HUES64 (cell line): ENCODE data around the gene NPR1.
"Not testable (repeated sequence)": the region's sequence is repeated elsewhere in the genome, so short reads cannot be mapped to it uniquely, and the experiment has no call there.

ENCODE experiments used
- H3K27ac ChIP-seq: 2 replicates; pipeline ENCODE4 v1.7.0; 2013; ENCODE audit warnings: low read depth, low read length, inconsistent platforms
- H3K27me3 ChIP-seq: 2 replicates; pipeline ENCODE4 v1.6.1; 2013; ENCODE audit warnings: mild to moderate bottlenecking, low read length; ENCODE audit not compliant: insufficient read depth
- H3K36me3 ChIP-seq: 2 replicates; pipeline ENCODE4 v1.6.1; 2013; ENCODE audit warnings: mild to moderate bottlenecking, low read length; ENCODE audit not compliant: insufficient read depth
- H3K4me1 ChIP-seq: 2 replicates; pipeline ENCODE4 v1.6.1; 2013; ENCODE audit warnings: mild to moderate bottlenecking, low read length, moderate library complexity; ENCODE audit not compliant: insufficient read depth
- H3K4me3 ChIP-seq: 2 replicates; pipeline ENCODE4 v1.5.1; 2013; ENCODE audit warnings: mild to moderate bottlenecking, low read length, moderate library complexity
- H3K9ac ChIP-seq: 2 replicates; pipeline ENCODE4 v1.6.1; 2013; ENCODE audit warnings: mild to moderate bottlenecking, low read depth, low read length
- H3K9me3 ChIP-seq: 2 replicates; pipeline ENCODE4 v1.6.1; 2013; ENCODE audit warnings: low read depth, low read length; ENCODE audit not compliant: insufficient read depth
- WGBS: fragments of 150-250, 120-280 bp; methylation state at CpG from one replicate; pipeline ENCODE4 v1.1.7; 2013; ENCODE audit warnings: missing lambda C conversion rate; 5-methylcytosine and 5-hydroxymethylcytosine counted together

Gene NPR1

DNA sequence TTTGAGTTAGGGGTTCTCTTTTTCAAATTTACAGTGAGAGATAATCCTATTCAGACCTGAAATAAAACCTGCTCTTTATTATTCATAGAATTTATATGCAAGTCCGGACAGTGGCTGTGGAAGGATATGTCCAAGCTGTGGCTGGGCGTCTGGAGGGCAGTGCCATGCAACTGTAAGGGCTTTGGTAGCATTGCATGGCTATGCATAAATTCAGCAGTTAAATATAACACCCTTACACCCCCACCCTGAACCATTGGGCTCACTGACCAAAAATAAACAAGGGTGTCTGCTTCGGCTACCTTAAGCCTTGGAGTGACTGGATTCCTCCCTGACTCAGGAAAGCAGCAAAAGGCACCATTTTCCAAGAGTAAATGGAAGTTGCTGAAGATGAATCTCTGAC lies 39.2 kb upstream of the NPR1 start:
- Histone ChIP-seq H3K9me3 (no peaks in the 10 kb centered on the region), H3K36me3 (peaks cover 93% of the 10 kb centered on the region), H3K4me3 (no peak overlapping the region), H3K27me3 (no peaks in the 10 kb centered on the region), H3K27ac (no peak overlapping the region), H3K9ac (no peak overlapping the region), H3K4me1 (no peaks in the 10 kb centered on the region)
- 96% methylated on average over 3 of the region's 3 CpGs for WGBS

DNA sequence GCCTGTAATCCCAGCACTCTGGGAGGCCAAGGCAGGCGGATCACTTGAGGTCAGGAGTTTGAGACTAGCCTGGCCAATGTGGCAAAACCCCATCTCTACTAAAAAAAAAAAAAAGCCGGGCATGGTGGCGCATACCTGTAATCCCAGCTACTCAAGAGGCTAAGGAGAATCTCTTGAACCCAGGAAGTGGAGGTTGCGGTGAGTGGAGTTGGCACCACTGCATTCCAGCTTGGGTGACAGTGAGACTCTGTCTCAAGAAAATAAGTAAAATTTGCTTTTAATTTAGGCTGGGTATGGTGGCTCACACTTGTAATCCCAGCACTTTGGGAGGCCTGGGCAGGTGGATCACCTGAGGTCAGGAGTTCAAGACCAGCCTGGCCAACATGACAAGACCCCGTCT lies 38.3 kb upstream of the NPR1 start:
- peaks cover 99% of the 10 kb centered on the region for H3K36me3 ChIP-seq
- not testable (repeated sequence) for H3K9ac ChIP-seq, H3K4me1 ChIP-seq, H3K27ac ChIP-seq, H3K27me3 ChIP-seq, H3K9me3 ChIP-seq, H3K4me3 ChIP-seq
- 98% methylated on average over 5 of the region's 5 CpGs for WGBS

DNA sequence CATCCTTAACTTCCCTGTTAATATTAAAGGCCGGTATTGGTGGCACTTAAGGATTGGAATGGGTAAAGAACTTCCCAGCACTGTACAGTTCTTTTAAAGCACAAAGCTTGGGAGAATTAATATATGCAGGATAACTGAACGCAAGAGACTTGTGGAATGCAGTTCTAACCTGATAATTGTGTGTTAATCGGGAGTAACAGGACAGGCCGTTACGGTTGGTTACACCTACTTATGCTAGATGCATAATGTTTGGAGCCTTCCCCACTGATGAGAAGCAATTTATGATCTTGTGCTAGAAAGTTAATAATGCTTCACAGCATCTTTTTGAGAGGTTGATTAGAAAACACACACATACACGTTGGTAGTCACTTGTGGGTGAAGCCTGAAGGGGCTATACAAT lies 37.6 kb upstream of the NPR1 start:
- WGBS, result 83% methylated on average over 6 of the region's 6 CpGs

DNA sequence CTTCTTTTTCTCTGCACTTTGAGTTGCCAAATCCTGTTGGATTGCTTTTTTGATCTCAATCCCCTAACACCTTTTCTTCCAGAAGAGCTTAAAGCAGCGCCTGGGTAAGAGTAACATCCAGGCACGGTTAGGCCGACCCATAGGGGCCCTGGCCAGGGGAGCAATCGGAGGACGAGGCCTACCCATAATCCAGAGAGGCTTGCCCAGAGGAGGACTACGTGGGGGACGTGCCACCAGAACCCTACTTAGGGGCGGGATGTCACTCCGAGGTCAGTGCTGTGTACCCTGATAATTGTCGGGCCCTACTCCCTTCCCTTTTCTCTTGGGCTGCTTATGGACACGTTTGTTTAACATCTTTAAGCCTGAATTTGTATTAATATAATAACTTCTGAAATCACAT lies 36.3 kb upstream of the NPR1 start:
- Histone ChIP-seq H3K4me1 (no peaks in the 10 kb centered on the region), H3K9ac (no peak overlapping the region), H3K9me3 (no peaks in the 10 kb centered on the region), H3K27ac (no peak overlapping the region), H3K4me3 (no peak overlapping the region), H3K36me3 (peaks cover 96% of the 10 kb centered on the region), H3K27me3 (no peaks in the 10 kb centered on the region)
- WGBS, result 95% methylated on average over 10 of the region's 11 CpGs

More for the DNA sequence above, 37.6 kb upstream of the NPR1 start:
- Histone ChIP-seq H3K36me3 (peaks cover 99% of the 10 kb centered on the region), H3K4me3 (no peak overlapping the region), H3K27ac (no peak overlapping the region), H3K27me3 (no peaks in the 10 kb centered on the region), H3K9ac (no peak overlapping the region), H3K4me1 (no peaks in the 10 kb centered on the region), H3K9me3 (no peaks in the 10 kb centered on the region)

DNA sequence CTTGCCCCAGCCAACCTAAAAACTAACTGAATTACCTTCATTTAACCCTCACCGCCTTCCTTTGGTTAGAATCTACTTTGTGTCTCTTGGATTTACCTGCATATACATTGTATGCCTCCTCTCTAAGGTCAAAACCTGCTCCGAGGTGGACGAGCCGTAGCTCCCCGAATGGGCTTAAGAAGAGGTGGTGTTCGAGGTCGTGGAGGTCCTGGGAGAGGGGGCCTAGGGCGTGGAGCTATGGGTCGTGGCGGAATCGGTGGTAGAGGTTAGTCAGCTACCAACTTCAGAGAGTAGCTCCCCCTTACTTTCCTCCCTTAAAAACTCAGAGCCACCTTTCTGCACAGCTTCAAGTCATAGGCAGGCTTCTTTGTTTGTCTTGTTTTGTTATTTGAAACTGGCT lies 35.4 kb upstream of the NPR1 start:
- Histone ChIP-seq H3K4me3 (no peak overlapping the region), H3K4me1 (no peaks in the 10 kb centered on the region), H3K9me3 (no peaks in the 10 kb centered on the region), H3K9ac (no peak overlapping the region), H3K27ac (no peak overlapping the region), H3K27me3 (no peaks in the 10 kb centered on the region), H3K36me3 (peaks cover 86% of the 10 kb centered on the region)
- 93% methylated on average over 11 of the region's 11 CpGs for WGBS

DNA sequence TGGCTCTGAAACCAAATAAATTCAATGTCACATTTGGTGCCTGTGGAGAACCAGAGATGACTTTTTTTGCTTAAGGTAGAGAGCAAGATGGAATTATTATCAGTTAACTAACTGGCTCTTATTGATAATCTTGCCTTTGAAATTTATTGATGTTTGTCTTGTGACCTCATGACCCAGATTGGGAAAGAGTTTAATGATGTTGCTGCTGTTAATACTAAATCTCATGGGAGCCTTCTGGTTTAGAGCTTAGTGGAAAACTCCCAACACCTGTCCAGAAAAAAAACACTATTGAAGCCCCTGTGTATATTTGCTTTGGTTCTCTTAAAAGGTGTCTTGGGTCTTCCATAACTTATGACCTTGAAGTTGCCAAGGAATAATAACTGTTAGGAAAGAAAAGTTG lies 34.7 kb upstream of the NPR1 start:
- no peak overlapping the region for H3K27ac ChIP-seq
- H3K36me3 ChIP-seq, result peaks cover 79% of the 10 kb centered on the region
- no peaks in the 10 kb centered on the region for H3K4me1 ChIP-seq
- H3K27me3 ChIP-seq, result no peaks in the 10 kb centered on the region
- H3K9me3 ChIP-seq, result no peaks in the 10 kb centered on the region
- no peak overlapping the region for H3K4me3 ChIP-seq
- no peak overlapping the region for H3K9ac ChIP-seq

DNA sequence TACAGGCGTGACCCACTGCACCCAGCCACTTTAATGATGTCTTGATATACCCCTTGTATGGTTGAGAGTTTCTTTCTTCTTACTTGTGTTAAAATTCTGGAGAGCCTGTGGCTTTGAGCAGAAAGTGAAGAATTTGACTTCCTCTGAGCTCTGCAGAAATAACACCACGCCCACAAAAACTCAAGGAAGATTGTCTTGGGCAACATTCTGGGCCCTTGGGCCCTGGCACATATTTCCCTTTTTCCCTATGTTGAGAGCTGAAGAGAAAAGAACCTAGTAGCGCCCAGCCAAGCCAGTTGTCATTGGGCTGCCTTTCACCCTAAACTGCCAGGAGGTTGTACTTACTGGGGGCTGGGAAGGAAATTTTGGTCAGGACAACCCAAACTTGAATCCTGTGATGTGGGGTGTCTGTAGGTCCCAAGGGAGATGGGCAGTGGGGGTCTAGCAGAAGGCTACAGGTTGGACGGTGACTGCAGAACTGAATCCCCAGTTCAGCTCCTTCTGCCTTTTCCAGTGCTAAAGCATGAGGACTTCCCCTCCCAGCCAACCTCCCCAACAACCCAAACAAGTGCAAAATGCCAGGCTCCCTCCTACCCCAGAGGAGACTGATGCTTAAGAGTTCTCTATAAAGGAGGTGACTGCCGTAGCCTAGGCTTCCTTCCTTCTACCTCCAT lies 31.7 kb upstream of the NPR1 start:
- Histone ChIP-seq H3K9me3 (no peaks in the 10 kb centered on the region), H3K9ac (no peak overlapping the region), H3K36me3 (peaks cover 50% of the 10 kb centered on the region), H3K4me3 (no peak overlapping the region), H3K4me1 (no peaks in the 10 kb centered on the region), H3K27ac (no peak overlapping the region), H3K27me3 (no peaks in the 10 kb centered on the region)
- WGBS, result 94% methylated on average over 5 of the region's 5 CpGs

DNA sequence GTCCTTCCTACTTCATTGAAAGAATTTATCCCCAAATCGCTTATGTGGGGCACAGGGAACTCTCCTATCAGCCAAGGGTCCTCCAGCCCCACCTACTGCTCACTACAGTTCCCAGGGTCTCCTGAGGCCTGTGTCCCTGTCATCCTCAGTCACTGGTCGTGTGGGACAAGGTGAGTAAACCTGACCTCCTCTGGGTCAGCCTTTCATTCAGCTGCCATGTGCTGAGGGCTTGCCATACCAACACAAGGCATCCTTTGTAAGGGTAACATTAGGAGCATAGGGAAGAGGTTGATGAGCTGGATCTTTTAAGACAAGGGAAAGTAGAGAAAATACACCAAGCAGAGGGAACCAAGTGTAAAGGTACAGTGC lies 31.2 kb upstream of the NPR1 start:
- 71% methylated on average over 2 of the region's 2 CpGs for WGBS
- H3K27ac ChIP-seq, result no peak overlapping the region
- peaks cover 45% of the 10 kb centered on the region for H3K36me3 ChIP-seq
- H3K9ac ChIP-seq, result no peak overlapping the region
- no peaks in the 10 kb centered on the region for H3K9me3 ChIP-seq
- no peaks in the 10 kb centered on the region for H3K4me1 ChIP-seq
- no peaks in the 10 kb centered on the region for H3K27me3 ChIP-seq
- H3K4me3 ChIP-seq, result no peak overlapping the region

DNA sequence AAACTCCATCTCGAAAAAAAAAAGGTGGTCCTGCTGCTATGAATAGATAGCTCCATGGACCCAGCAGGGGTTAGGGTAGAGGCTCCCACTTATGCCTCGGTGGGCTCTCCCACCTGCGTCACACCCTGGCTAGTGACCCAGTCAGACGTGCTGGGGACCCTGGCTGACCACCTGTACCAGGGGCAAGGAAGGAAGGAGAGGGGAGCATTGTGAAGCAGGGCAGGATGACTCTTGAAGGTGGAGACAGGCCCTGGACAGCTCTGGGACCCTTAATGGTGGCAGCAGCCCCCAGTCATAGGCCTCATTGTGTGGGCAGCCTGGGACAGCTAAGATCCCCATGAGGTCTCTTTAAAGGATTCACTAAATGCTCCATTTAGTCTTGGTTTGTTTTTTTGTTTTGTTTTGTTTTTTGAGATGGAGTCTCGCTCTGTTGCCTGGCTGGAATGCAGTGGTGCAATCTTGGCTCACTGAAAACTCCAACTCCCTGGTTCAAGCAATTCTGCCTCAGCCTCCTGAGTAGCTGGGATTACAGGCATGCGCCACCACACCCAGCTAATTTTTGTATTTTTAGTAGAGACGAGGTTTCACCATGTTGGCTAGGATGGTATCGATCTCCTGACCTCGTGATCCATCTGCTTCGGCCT lies 30.4 kb upstream of the NPR1 start:
- H3K27me3 ChIP-seq, result no peaks in the 10 kb centered on the region
- H3K36me3 ChIP-seq, result peaks cover 37% of the 10 kb centered on the region
- no peaks in the 10 kb centered on the region for H3K4me1 ChIP-seq
- WGBS, result 86% methylated on average over 10 of the region's 10 CpGs
- no peak overlapping the region for H3K4me3 ChIP-seq
- H3K9me3 ChIP-seq, result no peaks in the 10 kb centered on the region
- no peak overlapping the region for H3K27ac ChIP-seq
- no peak overlapping the region for H3K9ac ChIP-seq

DNA sequence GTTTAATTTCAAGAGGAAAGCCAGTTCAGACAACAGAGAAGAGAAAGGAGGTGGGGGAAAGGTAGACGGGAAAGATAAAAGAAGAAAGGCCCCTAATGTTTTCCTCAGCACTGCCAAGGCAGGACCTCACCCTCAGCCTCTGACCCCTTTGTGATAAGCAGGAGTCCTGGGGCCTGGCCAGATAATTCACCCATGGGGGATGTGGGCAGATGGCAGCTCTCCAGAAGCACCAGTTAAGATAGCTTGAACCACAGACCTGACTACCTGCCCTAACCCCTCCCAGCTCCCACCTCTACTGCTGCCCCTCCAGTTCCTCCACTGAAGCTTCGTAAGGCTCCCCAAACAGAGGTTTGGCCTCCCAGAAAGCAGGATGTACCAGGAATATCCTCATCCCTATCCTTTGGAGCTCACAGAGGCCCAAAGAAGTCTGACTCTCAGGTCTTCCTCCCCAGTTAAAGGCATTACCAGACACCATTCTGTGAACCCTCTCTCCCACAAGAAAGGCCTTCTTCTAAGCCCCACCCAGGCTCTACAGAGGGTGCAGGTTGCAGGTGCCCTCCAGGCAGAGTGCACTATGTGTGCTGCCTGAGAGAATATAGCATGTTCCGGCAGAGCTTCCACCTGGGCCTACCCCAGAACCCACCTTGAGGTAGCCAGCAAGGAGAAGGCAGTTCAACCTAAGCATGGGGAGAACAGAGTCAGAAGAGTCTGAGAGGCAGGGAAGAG lies 29.2 kb upstream of the NPR1 start:
- Histone ChIP-seq H3K4me3 (no peak overlapping the region), H3K27ac (no peak overlapping the region)
- WGBS, result 55% methylated on average over 3 of the region's 3 CpGs

DNA sequence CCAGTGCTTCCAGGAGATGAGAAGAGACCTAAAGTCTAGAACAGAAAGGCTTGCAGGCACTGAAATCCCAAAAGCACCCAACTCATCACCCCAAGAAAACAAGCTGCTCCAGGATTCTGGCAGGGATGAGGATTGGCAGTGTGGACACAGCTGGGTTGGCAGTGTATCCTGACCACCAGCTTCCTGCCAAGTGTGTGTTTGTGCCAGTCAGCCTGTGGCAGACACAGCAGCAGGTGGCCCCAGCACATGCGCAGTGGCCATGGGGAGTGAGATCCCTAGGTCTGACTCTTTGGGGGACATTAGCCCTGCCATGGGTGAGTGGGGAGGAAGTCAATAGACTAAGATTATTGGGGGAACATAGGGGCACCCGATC lies 28.6 kb upstream of the NPR1 start:
- no peak overlapping the region for H3K9ac ChIP-seq
- H3K36me3 ChIP-seq, result peaks cover 19% of the 10 kb centered on the region
- H3K27ac ChIP-seq, result no peak overlapping the region
- H3K4me3 ChIP-seq, result no peak overlapping the region
- H3K4me1 ChIP-seq, result no peaks in the 10 kb centered on the region
- H3K9me3 ChIP-seq, result no peaks in the 10 kb centered on the region
- 92% methylated on average over 2 of the region's 2 CpGs for WGBS
- H3K27me3 ChIP-seq, result no peaks in the 10 kb centered on the region

More for the DNA sequence above, 29.2 kb upstream of the NPR1 start:
- Histone ChIP-seq H3K9me3 (no peaks in the 10 kb centered on the region), H3K4me1 (no peaks in the 10 kb centered on the region), H3K36me3 (peaks cover 25% of the 10 kb centered on the region), H3K27me3 (no peaks in the 10 kb centered on the region), H3K9ac (no peak overlapping the region)
